ENCODE measurements around the gene C2CD2L.

Gene C2CD2L

DNA sequence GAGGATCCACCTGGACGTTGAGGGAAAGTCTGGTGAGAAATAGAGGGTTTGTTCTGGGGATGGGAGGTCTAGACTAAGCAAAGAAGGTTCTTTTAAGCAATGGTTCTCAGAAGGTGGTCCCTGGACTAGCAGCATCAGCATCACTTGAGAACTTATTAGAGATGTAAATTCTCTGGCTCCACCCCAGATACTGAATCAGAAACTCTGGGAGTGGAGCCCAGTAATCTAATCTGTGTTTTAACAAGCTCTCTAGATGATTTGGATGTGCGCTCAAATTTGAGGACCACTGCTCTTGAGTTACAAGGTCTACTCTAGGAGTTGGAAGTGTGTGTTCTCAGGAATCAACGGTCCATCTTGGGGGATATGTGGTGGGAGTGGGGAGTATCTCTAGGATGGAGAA is 38.4 kb downstream of the C2CD2L start:
- H3F3A ChIP-seq (ENCODE audit: low read depth), result no peaks in the 10 kb centered on the region
- H2AFZ ChIP-seq (ENCODE audit: low read length), result peak overlapping the region; percentile 43; the same call in 1 of the 2 replicates
- no peak for TF ChIP-seq EZH2phosphoT487 (IDR thresholded peaks at IDR 0.05; ENCODE audit: borderline replicate concordance)
- TF ChIP-seq, protein P1, sequence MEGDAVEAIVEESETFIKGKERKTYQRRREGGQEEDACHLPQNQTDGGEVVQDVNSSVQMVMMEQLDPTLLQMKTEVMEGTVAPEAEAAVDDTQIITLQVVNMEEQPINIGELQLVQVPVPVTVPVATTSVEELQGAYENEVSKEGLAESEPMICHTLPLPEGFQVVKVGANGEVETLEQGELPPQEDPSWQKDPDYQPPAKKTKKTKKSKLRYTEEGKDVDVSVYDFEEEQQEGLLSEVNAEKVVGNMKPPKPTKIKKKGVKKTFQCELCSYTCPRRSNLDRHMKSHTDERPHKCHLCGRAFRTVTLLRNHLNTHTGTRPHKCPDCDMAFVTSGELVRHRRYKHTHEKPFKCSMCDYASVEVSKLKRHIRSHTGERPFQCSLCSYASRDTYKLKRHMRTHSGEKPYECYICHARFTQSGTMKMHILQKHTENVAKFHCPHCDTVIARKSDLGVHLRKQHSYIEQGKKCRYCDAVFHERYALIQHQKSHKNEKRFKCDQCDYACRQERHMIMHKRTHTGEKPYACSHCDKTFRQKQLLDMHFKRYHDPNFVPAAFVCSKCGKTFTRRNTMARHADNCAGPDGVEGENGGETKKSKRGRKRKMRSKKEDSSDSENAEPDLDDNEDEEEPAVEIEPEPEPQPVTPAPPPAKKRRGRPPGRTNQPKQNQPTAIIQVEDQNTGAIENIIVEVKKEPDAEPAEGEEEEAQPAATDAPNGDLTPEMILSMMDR (conservative IDR thresholded peaks at IDR 0.05; ENCODE audit: low read length), result no peak
- no peaks in the 10 kb centered on the region for H3K79me2 ChIP-seq (ENCODE audit: insufficient read depth, low read length)
- H3K9me3 ChIP-seq (ENCODE audit: insufficient read depth, low read depth, low read length), result no peaks in the 10 kb centered on the region
- no peaks in the 10 kb centered on the region for H4K20me1 ChIP-seq (ENCODE audit: insufficient read depth, low read length, poor library complexity, severe bottlenecking)
- H3K4me3 ChIP-seq (ENCODE audit: low read length, poor library complexity, severe bottlenecking), result no peak overlapping the region
- H3K36me3 ChIP-seq (ENCODE audit: insufficient read depth, low read length), result no peaks in the 10 kb centered on the region
- no peak overlapping the region for H3K9ac ChIP-seq (ENCODE audit: low read depth, low read length, poor library complexity, severe bottlenecking)
- H3K4me1 ChIP-seq (ENCODE audit: insufficient read depth, low read length, poor library complexity, severe bottlenecking), result peaks cover 12% of the 10 kb centered on the region
- H3K9me2 ChIP-seq (replicated peaks; ENCODE audit: low read depth, low read length), result no peaks in the 10 kb centered on the region
- H3K4me2 ChIP-seq (ENCODE audit: low read depth, low read length, poor library complexity, severe bottlenecking), result no peak overlapping the region
- peaks cover 4% of the 10 kb centered on the region for H3K27me3 ChIP-seq (ENCODE audit: insufficient read depth, low read length, poor library complexity, severe bottlenecking)

DNA sequence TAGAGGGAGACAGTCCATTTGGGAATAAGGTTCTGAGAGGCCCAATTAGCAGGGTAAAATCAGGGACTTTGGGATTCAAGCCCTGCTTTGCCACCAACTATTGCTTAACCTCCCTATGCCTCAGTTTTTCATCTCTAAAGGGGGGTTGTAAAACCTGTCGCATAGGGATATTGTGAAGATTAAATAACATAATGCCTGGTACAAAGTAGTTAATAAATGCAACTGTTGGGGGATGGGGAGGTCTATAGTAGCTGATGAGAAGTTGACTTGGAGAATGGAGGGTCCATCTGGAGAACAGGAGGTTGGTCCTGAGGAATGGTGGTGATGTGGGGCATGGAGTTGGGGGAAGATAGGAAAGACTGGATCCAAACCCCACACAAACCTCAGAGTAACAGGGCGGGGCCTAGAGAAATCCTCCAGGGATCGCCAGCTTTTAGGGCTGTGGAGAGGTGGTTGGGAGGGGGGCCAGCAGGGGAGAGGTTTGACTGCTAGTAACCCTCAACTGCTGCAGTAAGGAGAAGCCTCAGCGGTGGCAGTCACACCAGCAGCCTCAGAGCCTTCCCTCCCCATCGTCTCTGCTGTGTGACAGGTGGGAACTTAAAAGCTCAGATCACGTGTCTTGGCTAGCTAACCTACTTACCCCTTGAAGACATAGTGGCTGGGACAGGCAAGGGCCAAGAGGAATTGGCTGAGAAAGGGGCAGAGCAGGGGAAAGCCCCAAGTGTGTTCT is 40.6 kb downstream of the C2CD2L start:
- H3K36me3 ChIP-seq (ENCODE audit: insufficient read depth, low read length), result no peaks in the 10 kb centered on the region
- peaks cover 4% of the 10 kb centered on the region for H3K27me3 ChIP-seq (ENCODE audit: insufficient read depth, low read length, poor library complexity, severe bottlenecking)
- H3K9me2 ChIP-seq (replicated peaks; ENCODE audit: low read depth, low read length), result no peaks in the 10 kb centered on the region
- H3K4me3 ChIP-seq (ENCODE audit: low read length, poor library complexity, severe bottlenecking), result no peak overlapping the region
- H4K20me1 ChIP-seq (ENCODE audit: insufficient read depth, low read length, poor library complexity, severe bottlenecking), result no peaks in the 10 kb centered on the region
- TF ChIP-seq EZH2phosphoT487 (IDR thresholded peaks at IDR 0.05; ENCODE audit: borderline replicate concordance), result no peak
- TF ChIP-seq, protein P1 (conservative IDR thresholded peaks at IDR 0.05; ENCODE audit: low read length), result no peak
- H3K4me2 ChIP-seq (ENCODE audit: low read depth, low read length, poor library complexity, severe bottlenecking), result peak overlapping the region; percentile 88
- peak overlapping the region; percentile 64 for H3K9ac ChIP-seq (ENCODE audit: low read depth, low read length, poor library complexity, severe bottlenecking)
- no peaks in the 10 kb centered on the region for H3K79me2 ChIP-seq (ENCODE audit: insufficient read depth, low read length)
- peaks cover 12% of the 10 kb centered on the region for H3K4me1 ChIP-seq (ENCODE audit: insufficient read depth, low read length, poor library complexity, severe bottlenecking)
- no peaks in the 10 kb centered on the region for H3K9me3 ChIP-seq (ENCODE audit: insufficient read depth, low read depth, low read length)
- H2AFZ ChIP-seq (ENCODE audit: low read length), result 0 out of 2 replicates have a peak overlapping the region, but pooled peaks have one; percentile 90
- H3F3A ChIP-seq (ENCODE audit: low read depth), result no peaks in the 10 kb centered on the region

DNA sequence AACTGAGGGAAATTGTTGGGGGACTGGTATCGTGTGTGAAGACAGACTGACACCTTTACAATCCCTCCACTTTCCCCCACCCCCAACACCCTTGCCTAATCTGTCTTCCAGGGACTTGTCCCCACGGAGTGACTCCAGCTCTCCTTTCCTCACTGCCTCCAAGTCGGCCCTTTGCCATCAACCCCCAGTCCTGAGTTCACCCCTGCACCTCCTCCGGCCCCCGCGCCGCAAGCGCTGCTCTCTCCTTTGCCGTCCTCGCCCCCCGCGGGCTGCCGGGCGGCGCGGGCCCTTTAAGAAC is 41.5 kb downstream of the C2CD2L start:
- H3K36me3 ChIP-seq (ENCODE audit: insufficient read depth, low read length), result no peaks in the 10 kb centered on the region
- no peaks in the 10 kb centered on the region for H3K9me2 ChIP-seq (replicated peaks; ENCODE audit: low read depth, low read length)
- no peaks in the 10 kb centered on the region for H3K79me2 ChIP-seq (ENCODE audit: insufficient read depth, low read length)
- peak overlapping the region; percentile 64 for H3K9ac ChIP-seq (ENCODE audit: low read depth, low read length, poor library complexity, severe bottlenecking)
- H2AFZ ChIP-seq (ENCODE audit: low read length), result peak overlapping the region; percentile 90
- H3K4me2 ChIP-seq (ENCODE audit: low read depth, low read length, poor library complexity, severe bottlenecking), result peak overlapping the region; percentile 88
- no peak for TF ChIP-seq EZH2phosphoT487 (IDR thresholded peaks at IDR 0.05; ENCODE audit: borderline replicate concordance)
- TF ChIP-seq, protein P1 (conservative IDR thresholded peaks at IDR 0.05; ENCODE audit: low read length), result no peak
- peaks cover 12% of the 10 kb centered on the region for H3K4me1 ChIP-seq (ENCODE audit: insufficient read depth, low read length, poor library complexity, severe bottlenecking)
- no peaks in the 10 kb centered on the region for H3F3A ChIP-seq (ENCODE audit: low read depth)
- no peaks in the 10 kb centered on the region for H4K20me1 ChIP-seq (ENCODE audit: insufficient read depth, low read length, poor library complexity, severe bottlenecking)
- peaks cover 4% of the 10 kb centered on the region for H3K27me3 ChIP-seq (ENCODE audit: insufficient read depth, low read length, poor library complexity, severe bottlenecking)
- H3K9me3 ChIP-seq (ENCODE audit: insufficient read depth, low read depth, low read length), result no peaks in the 10 kb centered on the region
- peak overlapping the region; percentile 74 for H3K4me3 ChIP-seq (ENCODE audit: low read length, poor library complexity, severe bottlenecking)

All from Loucy (cell line).